ENCODE results near the gene PAN3. TPM values are rescaled to one million over a fixed set of nuclear protein-coding genes. Genes with fewer than 3 reads are reported as not detected.

The PAN3 gene
- total RNA-seq, 4 donors from 2014 or later, result 18.4 to 42.9 (median 20.2) TPM

- H3K9me3 ChIP-seq, result no peaks in the 10 kb centered on the region
- peaks cover 0 to 14% (median 0%) of the 10 kb centered on the region in 3 donors for H3K36me3 ChIP-seq
- no peak overlapping the region for H3K27ac ChIP-seq
- H3K27me3 ChIP-seq, result no peaks in the 10 kb centered on the region
- TF ChIP-seq CTCF (IDR thresholded peaks at IDR 0.05), result no peak
- no peak for TF ChIP-seq POLR2A (IDR thresholded peaks at IDR 0.05)
- H3K4me1 ChIP-seq, result no peaks in the 10 kb centered on the region
- DNase-seq, result no peak
- 41 to 43% methylated on average over 2 of the region's 2 CpGs for WGBS, 2 donors
- intact Hi-C loops (cut with DNase I), result no loop called here
- no peak overlapping the region for H3K4me3 ChIP-seq
These were observed 161.6 kb downstream of the PAN3 start for GRCh38 chr13:28299916-28300315.

GRCh38 chr13:28301839-28302238 is 163.5 kb downstream of the PAN3 start:
- TF ChIP-seq POLR2A (IDR thresholded peaks at IDR 0.05), result no peak
- TF ChIP-seq CTCF (IDR thresholded peaks at IDR 0.05), result no peak
- WGBS, 2 donors, result 57 to 61% methylated on average over 4 of the region's 4 CpGs

GRCh38 chr13:28306325-28306724 is 168.0 kb downstream of the PAN3 start:
- H3K27me3 ChIP-seq, result no peaks in the 10 kb centered on the region
- intact Hi-C loops (cut with DNase I), result no loop called here
- WGBS, 2 donors, result 84 to 85% methylated on average over 10 of the region's 10 CpGs
- H3K4me1 ChIP-seq, result peaks cover 5 to 37% (median 11%) of the 10 kb centered on the region in 3 donors
- DNase-seq, result no peak
- no peak overlapping the region for H3K4me3 ChIP-seq
- H3K36me3 ChIP-seq, result no peaks in the 10 kb centered on the region
- TF ChIP-seq CTCF (IDR thresholded peaks at IDR 0.05) (no peak), POLR2A (IDR thresholded peaks at IDR 0.05) (no peak)
- H3K27ac ChIP-seq, result no peak overlapping the region
- H3K9me3 ChIP-seq, result no peaks in the 10 kb centered on the region

More at GRCh38 chr13:28301839-28302238, 163.5 kb downstream of the PAN3 start:
- H3K27me3 ChIP-seq, result no peaks in the 10 kb centered on the region
- no peak overlapping the region for H3K27ac ChIP-seq
- no peak overlapping the region for H3K4me3 ChIP-seq
- H3K9me3 ChIP-seq, result no peaks in the 10 kb centered on the region
- no peak for DNase-seq
- H3K4me1 ChIP-seq, result peaks cover 0 to 1% (median 0%) of the 10 kb centered on the region in 3 donors
- intact Hi-C loops (cut with DNase I), result no loop called here
- H3K36me3 ChIP-seq, result no peaks in the 10 kb centered on the region

- no peaks in the 10 kb centered on the region for H3K9me3 ChIP-seq
- H3K4me1 ChIP-seq, result peaks cover 5 to 18% (median 7%) of the 10 kb centered on the region in 3 donors
- TF ChIP-seq POLR2A (IDR thresholded peaks at IDR 0.05) (no peak), CTCF (IDR thresholded peaks at IDR 0.05) (no peak)
- no peaks in the 10 kb centered on the region for H3K36me3 ChIP-seq
- H3K4me3 ChIP-seq, result no peak overlapping the region
- DNase-seq, result no peak
- WGBS, 2 donors, result 76 to 77% methylated on average over 6 of the region's 6 CpGs
- intact Hi-C loops (cut with DNase I), result no loop called here
- H3K27ac ChIP-seq, result no peak overlapping the region
- H3K27me3 ChIP-seq, result no peaks in the 10 kb centered on the region
These were observed 175.2 kb downstream of the PAN3 start for GRCh38 chr13:28313579-28313978.

GRCh38 chr13:28314879-28315278 is 176.5 kb downstream of the PAN3 start:
- Histone ChIP-seq H3K27ac (no peak overlapping the region), H3K4me3 (no peak overlapping the region), H3K27me3 (no peaks in the 10 kb centered on the region), H3K36me3 (no peaks in the 10 kb centered on the region), H3K4me1 (peaks cover 0 to 6% (median 0%) of the 10 kb centered on the region in 3 donors), H3K9me3 (no peaks in the 10 kb centered on the region)
- WGBS, 2 donors, result 94 to 97% methylated on average over 6 of the region's 6 CpGs
- TF ChIP-seq POLR2A (IDR thresholded peaks at IDR 0.05) (no peak), CTCF (IDR thresholded peaks at IDR 0.05) (no peak)
- intact Hi-C loops (cut with DNase I), result no loop called here
- no peak for DNase-seq
